Measurements from ENCODE around the gene WFS1. TPM values are rescaled to one million over a fixed set of nuclear protein-coding genes. Genes with fewer than 3 reads are reported as not detected.

WFS1 gene
- polyA plus RNA-seq, 1 donor: 24.7 TPM

DNA sequence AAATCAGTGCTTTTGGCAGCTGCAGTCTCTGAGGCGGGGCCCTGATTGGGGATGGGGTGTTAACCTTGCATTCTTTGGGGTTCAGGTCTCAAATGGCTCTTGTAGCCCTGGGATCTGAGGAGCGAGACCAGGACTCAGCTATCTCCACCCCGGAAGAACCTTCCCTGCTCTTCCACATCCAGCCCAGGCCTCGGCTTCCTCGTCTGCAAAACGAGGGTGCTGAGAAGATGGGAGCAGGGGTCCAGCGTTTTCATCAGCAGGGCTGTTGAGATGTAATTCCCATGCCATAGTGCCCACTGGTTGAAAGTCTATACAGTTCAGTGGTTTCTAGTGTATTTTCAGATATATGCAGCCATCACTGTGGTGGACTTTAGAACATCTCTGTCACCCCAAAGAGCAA lies 34.6 kb upstream of the WFS1 start:
- DNase-seq: no peak

- DNase-seq: no peak
These were observed 33.6 kb upstream of the WFS1 start for GRCh38 chr4:6235901-6236640.

DNA sequence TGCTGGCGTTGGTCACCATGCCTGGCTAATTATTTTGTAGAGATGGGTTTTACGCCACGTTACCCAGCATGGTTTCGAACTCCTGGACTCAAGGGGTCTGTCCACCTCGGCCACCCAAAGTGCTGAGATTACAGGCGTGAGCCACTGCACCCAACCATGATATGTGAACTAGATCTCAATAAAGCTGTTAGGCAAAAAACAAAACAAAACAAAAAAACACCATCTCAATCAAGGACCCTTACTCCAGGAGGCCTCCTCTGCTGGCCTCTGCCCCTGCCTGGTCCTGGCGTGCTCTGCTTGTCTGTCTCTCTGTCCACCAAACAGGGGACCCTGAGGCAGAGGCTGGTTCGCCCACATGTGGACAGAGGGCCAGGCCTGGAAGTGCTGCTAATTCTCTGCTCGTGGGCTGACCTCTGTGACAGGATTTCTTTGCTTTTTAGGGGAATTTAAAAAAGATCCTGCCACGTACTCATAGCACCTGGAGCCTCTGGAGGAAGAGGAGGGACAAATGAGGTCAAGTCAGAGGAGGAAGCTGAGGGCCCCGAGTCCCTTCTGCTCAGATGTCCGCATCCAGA lies 32.7 kb upstream of the WFS1 start:
- DNase-seq: no peak

DNA sequence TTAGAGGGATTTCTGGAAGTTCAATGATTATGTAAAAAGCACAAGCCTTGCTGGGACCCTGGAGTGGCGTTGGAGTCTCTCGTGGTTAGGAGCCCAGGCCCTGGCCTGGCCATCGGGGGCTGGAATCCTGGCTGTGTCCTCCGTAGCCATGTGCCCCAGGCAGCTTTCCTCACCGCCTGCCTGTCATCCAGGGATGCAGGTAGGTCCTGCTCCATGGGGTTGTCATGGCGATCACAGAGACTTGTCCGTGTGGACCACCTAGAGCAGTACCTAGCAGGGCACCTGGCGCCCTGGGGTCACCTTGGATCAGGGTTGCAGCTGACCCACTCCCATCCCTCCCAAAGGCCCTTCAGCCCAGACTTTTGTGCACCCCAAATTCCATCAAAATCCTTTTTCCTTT lies 30.2 kb upstream of the WFS1 start:
- no peak for DNase-seq

- no peak for DNase-seq
These were observed 29.7 kb upstream of the WFS1 start for GRCh38 chr4:6239968-6240367.

DNA sequence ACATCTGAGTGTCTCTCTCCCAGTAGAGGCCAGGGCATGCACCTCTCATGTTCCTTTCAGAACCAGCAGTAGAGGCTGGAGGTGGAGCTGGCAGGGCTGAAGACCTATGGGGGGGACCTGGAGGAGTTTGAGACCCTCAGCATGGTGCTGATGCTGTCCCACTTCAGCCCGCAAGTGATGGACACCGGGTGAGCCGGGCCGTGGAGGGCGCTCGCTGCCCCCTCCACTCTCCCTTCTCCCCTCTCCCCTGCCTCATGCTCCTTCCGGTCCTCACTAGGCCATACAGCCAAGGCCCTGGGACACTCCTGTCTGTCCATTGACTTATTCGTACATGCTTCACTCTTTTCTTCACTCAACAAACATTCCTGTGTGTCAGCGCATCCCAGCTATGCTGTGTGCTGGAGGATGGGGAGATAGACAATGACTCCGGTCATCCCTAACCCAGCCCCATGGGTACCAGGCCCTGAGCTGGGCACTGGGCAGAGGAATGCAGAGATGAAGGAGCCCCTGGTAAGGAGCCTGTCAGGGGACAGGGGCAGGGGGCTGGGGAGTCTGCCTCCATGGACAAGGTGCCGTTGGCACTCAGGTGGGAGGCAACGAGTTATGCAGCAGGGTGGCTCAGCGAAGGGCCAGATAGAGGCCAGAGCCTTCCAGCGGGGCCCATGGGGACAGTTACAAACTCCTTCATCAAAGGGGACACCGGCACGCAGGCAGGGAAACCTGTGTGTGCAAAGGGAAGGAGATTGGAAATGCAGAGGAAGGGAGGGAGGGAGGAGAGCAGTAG lies 28.4 kb upstream of the WFS1 start:
- DNase-seq: no peak

- no peak for DNase-seq
These were observed 27.2 kb upstream of the WFS1 start for GRCh38 chr4:6242271-6243029.

DNA sequence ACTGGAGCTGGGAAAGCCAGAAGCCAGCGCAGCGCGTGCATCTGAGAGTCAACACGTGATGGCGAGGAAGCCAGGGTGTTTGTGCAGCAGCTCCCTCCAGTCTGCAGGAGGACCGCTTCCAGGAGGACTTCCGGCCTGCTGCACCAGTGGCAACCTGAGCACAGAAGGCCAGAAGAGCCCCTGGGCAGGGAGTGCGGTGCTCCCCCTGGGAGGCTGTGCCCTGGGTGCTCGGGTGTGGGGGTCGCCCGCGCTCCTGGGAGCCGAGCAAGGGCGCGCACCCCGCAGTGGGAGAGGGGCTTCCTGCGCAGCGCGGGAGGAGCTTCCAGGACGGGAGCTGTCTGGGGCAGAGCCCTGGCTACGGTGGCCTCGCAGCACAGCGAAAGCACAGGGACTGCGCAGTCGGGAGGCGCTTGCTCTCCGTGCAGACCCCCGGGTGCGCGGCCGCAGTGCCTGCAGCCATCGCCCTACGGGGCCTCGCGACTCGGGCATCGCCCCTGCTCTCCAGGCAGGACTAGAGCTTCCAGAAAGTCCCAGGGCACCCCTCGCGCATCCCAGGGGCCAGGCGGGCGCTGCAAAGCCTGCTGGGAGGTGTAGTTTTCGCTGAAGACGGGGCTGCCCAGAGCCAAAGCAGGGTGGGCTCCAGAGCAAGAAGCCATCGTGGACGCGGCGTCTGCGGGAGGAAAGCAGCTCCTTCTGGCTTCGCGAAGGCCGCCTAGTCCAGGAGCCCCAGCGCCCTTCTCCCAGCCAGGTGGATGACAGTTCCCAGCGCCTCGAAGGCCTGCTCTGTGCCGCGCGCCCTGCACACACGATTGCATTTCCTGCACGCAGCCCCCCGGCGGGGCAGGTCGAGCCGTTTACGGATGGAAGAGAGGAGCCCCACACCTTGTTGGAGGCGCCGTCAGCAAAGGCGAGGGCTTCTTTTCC lies 24.1 kb upstream of the WFS1 start:
- DNase-seq: no peak

DNA sequence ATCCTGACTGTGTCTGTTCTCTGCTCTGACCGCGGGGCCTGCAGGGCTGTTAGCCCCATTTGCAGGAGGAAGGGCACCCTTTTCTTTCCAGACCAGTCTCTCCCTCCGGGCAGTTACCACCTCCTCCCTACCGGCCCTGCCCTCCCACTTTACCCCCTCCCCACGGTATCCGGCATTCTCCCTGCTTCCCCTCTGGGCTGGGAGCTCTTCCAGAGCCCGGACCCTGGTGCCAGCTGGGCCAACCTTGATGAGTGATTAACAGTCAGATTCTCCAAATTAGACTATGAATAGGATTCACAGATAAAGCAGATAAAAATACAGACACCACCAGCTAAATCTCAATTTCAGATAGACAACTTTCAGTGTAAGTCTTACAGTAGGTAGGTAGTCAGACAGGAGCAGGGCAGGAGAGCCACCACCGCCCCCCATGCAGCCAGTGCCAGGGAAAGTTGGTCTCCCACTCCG lies 23.4 kb upstream of the WFS1 start:
- no peak for DNase-seq

- DNase-seq: no peak
These were observed 21.3 kb upstream of the WFS1 start for GRCh38 chr4:6248394-6248793.

- DNase-seq: peak; percentile 85
These were observed 19.2 kb upstream of the WFS1 start for GRCh38 chr4:6250235-6250983.

DNA sequence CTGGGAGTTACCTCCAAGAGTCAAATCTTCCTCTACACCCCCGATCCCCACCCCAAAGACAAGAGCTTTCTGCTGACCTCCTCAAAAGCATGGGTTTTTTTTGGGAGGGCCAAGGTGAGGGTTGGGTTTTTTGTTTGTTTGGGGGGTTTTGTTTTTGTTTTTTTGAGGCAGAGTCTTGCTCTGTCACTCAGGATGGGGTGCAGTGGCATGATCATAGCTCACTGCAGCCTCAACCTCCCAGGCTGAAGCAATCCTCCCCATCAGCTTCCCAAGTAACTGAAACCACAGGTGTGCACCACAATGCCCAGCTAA lies 18.7 kb upstream of the WFS1 start:
- DNase-seq: no peak

GRCh38 chr4:6251365-6251764 lies 18.3 kb upstream of the WFS1 start:
- no peak for DNase-seq

GRCh38 chr4:6252051-6252450 lies 17.6 kb upstream of the WFS1 start:
- no peak for DNase-seq

GRCh38 chr4:6253111-6253510 lies 16.5 kb upstream of the WFS1 start:
- DNase-seq: no peak

GRCh38 chr4:6253961-6254360 lies 15.7 kb upstream of the WFS1 start:
- DNase-seq: no peak

- DNase-seq: no peak
These were observed 13.5 kb upstream of the WFS1 start for GRCh38 chr4:6256141-6256540.

DNA sequence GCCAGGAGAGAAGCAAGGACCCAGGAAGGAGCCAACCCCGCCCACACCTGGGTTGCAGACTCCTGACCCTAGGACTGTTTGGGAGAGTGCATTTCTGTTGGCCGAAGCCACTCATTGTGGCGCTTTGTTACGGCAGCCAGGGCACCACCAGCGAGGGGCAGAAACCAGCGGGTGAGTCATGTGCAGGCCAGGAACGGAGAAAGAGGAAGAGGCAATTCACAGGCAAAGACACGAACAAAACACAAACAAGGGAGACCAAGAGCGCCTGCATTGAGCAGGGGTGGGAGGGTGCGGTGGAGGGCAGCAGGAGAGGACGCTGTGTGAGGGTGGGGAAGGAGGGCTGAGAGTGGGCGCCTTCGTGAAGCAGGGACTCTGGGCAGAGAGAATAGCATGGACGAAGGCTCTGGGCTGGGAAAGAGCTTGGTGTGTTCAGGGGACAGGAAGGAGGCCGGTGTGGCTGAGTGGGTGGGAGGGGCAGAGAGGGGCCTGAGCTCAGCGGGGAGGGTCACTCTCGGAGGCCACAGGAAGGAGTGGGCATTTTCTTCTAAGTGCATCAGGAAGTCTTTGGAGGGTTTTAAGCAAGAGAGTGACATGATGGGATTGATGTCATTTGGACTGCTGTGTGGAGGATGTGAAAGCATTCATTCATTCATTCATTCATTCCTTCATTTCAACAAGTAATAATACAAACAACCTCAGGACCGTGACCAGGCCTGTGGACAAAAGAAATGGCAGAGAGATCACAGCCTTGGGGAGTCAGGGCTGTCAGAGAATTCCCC lies 12.2 kb upstream of the WFS1 start:
- DNase-seq: no peak

GRCh38 chr4:6258026-6258360 lies 11.7 kb upstream of the WFS1 start:
- DNase-seq: no peak

GRCh38 chr4:6258741-6259140 lies 10.9 kb upstream of the WFS1 start:
- no peak for DNase-seq

Measured in left kidney (tissue), 2 donors.